Effector CD4-positive, alpha-beta T cell (primary cell): ENCODE results near the gene EEF1AKMT3.
A peak's percentile ranks its signal among the peaks of the same experiment; 100 is the strongest.

ENCODE experiments used
- DNase-seq: peaks from one replicate; pipeline ENCODE4 v3.0.0-alpha.2; 2020
- total RNA-seq: gene quantifications from one replicate; lab custom pipeline; 2026; lab: John Stamatoyannopoulos, UW

EEF1AKMT3 gene
- 1.9 reads per million, percentile 2 among the genes with 10 or more reads in this experiment for total RNA-seq

DNA sequence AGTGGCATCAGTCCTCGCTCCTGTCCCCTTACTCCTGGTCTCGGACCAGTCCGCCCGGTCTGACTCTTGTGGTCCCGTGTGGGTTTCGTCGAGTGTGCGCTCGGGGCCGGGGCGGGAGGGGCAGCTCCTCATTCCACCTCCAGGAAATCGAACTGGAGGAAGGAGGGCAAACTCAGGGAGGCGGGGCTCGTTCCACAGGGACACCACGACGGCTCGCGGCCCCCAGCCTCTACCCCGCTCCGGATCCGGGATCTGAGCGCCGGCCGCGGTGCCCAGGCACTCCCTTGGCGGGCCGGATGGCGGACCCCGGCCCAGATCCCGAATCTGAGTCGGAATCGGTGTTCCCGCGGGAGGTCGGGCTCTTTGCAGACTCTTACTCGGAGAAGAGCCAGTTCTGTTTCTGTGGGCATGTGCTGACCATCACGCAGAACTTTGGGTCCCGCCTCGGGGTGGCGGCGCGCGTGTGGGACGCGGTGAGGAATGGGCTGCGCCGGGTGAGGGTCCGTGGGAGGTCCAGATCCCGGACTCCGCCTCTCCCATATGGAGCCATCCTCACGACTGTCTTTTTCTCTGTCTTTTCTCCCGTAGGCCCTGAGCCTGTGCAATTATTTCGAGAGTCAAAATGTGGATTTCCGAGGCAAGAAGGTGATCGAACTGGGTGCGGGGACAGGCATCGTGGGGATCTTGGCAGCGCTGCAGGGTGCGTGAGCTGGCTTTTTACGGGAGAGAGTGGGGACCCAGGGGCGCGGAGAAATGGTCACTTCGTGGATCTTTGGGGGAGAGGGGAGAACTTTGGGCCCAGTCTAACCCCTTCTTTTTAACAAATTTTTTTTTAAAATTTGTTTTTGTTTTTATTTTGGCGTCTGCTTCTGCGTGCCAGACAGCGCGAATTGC is at the start of gene EEF1AKMT3:
Gene EEF1AKMT3 (plus strand): TSS at position 186 of the 894 bp plus-strand sequence. CDS start 111 bp downstream, at position 297.
- peak; percentile 22 for DNase-seq

GRCh38 chr12:57722716-57723629 is 49.4 kb upstream of the EEF1AKMT3 start:
- DNase-seq: no peak

DNA sequence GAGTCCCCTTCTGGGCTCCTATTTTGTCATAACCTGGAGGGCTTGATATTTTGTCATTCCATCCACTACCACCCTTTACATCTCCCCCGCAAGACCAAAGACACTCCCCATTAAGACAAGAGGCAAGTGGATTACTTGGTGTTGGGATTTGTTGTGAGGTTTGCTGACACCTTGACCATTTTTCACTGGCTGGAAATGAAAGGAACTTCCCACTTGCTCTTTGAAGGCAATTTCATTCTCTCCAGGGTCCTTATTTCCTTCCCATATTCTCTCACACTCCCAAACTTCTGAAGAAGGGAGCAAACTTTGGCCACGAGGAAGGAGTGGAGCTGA is 48.8 kb upstream of the EEF1AKMT3 start:
- no peak for DNase-seq

- DNase-seq: no peak
Measured at GRCh38 chr12:57724003-57724935, 48.1 kb upstream of the EEF1AKMT3 start.

GRCh38 chr12:57724936-57725740 is 47.3 kb upstream of the EEF1AKMT3 start:
- DNase-seq: no peak

GRCh38 chr12:57725851-57726150 is 46.6 kb upstream of the EEF1AKMT3 start:
- no peak for DNase-seq

DNA sequence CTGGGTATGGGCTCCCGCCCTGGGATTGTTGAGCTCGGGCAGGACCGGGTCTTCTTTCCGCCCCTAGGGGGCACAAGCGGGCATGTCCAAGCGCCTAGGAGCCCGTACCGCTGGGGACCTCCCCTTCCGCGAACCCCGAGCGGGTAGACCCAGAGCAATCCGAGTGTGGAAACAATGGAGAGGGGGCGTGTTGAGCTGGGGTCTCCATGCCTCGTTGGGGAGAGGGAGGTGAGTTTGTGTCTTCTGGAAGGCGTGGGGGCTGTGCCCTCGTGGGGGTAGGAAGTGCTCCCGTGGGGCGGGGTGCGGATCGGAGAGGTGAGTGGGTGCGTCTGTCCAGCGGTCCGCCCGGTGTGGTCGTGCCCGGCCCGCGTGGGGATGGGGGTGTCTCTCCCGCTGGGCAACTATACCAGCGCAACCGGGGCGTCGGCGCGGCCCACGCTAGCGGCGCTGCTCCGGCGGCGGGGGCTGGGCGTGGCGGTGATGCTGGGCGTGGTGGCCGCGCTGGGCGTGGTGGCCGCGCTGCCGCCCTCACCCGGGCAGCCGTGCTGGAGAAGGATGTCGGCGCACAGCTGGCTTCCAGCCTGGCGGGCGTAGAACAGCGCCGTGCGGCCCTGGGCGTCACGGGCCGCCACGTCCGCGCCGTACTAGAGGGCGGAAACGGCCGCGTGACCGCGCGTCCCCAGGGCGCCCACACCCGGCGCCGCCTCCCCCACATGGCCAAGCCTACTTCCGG is 46.1 kb upstream of the EEF1AKMT3 start:
- no peak for DNase-seq

- no peak for DNase-seq
Measured at GRCh38 chr12:57726884-57727757, 45.3 kb upstream of the EEF1AKMT3 start.

DNA sequence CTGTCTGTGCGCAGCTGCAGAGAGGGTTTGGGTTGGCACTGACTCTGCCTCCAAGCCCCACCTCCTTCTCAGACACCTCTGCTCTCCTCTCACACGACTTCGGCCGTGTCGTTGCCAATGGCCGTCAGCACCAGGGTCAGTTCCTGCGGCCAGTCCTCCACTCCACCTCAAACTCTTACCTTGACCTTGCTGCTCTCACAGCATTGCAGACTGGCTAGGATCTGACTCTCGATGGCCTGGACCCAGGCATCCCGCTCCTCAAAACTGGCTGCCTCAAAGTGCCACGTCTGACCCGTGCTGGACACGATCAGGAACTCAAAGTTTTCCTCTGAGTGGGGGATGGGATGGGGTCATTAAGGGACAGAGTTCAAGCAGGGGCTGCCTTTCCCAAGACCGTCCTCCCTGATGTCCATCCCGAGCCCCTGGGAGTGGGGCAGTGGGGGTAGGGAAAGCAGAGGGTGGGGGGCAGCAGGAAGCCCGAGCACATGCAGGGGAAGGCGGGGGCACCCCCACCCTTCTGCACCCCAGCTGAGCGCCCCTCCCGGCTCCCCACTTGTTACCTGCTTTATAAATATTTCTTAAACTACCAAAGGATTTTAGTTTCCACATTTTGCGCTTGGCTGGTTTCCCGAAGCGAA is 44.5 kb upstream of the EEF1AKMT3 start:
- DNase-seq: no peak

DNA sequence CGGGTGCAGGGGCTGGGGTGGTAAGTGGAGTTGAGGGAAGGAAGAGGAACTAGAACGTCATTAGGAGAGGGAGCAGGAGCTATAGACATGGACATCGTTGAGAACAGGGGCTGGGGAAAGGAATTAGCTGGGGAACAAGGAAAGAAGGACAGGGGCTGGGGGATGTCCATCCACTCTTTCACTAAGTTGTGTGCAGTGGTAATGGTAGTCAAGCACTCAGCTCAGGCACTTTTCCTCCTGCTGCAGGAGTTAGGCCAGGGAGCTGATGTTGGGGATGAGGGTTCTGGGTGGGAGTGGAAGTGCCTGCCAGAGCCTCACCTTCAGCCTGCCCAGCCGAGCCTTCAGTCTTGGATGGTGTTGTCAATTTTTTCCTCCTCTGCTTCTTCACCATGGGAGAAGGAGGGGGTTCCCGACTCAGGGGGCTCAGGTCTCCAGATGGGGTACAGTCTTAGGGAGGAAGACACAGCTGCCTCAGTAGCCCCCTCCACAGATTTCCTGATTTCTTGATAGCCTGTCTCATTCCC is 43.0 kb upstream of the EEF1AKMT3 start:
- DNase-seq: no peak

- DNase-seq: no peak
Measured at GRCh38 chr12:57730336-57731067, 41.9 kb upstream of the EEF1AKMT3 start.

GRCh38 chr12:57731411-57732080 is 40.9 kb upstream of the EEF1AKMT3 start:
- no peak for DNase-seq

- DNase-seq: no peak
Measured at GRCh38 chr12:57732270-57732669, 40.1 kb upstream of the EEF1AKMT3 start.

DNA sequence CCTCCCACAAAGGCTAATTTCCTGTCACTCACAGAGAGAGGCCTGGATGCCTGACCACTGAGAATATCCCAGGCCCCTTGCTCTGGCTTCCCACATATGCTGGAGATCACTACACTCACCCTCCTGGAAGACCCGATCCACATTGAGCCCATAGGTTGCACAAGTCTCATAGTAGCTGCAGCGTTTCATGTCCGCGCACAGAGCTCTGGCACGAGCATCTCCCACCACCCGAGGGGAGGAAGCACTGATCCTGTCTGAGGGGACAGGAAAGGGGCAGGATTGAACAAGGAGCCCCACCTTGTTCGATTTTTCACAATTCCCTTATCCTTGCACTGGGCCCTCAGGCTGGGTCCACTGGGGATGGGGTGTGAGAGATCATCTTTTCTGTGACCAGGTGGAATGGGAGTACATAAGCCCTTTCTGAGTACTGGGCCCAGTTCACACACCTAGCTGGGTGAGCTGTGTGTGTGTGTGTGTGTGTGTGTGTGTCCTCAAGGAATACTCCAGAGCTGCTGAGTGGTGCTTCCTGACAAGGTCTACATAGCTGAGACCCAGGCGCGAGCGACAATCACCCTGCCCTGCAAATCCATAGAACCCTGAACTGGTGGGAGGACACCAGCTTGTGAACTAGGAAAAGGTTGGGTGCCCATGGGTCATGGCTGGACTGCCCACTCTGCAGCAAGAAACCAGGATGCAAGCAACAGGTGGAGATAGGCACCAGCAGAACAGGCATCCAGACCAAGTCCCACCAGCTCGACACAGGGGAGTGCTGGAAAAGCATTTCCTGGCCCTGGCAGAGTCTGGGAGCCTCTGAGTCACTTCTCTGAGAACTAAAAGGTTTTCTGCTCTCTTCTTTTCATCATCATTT is 39.5 kb upstream of the EEF1AKMT3 start:
- no peak for DNase-seq

- no peak for DNase-seq
Measured at GRCh38 chr12:57733928-57734327, 38.5 kb upstream of the EEF1AKMT3 start.

GRCh38 chr12:57734591-57734990 is 37.8 kb upstream of the EEF1AKMT3 start:
- DNase-seq: no peak
